ENCODE data around the gene GFPT2.
"Not testable (repeated sequence)": the region's sequence is repeated elsewhere in the genome, so short reads cannot be mapped to it uniquely, and the experiment has no call there.

The GFPT2 gene

GRCh38 chr5:180313677-180314505 lies 39.2 kb downstream of the GFPT2 start:
- H3K27ac ChIP-seq = no peak overlapping the region
- DNase-seq (ENCODE audit: low read depth, low spot score) = no peak

DNA sequence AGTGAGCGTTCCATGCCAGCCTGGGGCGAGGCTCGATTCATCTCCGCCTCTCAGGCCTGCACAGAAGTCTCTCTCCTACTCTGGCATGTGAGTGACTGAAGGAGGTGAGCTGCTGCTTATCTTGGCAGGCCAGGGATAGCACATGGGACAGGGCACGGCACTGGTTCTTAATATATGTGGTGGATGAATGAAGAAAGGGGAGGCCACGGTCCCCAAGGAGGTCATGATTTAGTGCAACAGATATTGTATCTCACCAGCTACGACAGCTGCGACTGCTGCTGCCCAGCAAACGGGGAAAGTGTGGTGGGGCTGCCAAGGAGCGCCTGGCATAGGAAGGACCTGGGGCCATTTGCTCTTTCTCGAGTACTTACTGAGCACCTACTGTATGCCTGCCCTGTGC lies 41.9 kb downstream of the GFPT2 start:
- H3K27ac ChIP-seq = no peak overlapping the region
- DNase-seq (ENCODE audit: low read depth, low spot score) = no peak

- no peak for DNase-seq (ENCODE audit: low read depth, low spot score)
- H3K27ac ChIP-seq = no peak overlapping the region
These were observed 46.3 kb downstream of the GFPT2 start for GRCh38 chr5:180306796-180307195.

- H3K27ac ChIP-seq = no peak overlapping the region
- no peak for DNase-seq (ENCODE audit: low read depth, low spot score)
These were observed 47.7 kb downstream of the GFPT2 start for GRCh38 chr5:180305481-180305880.

GRCh38 chr5:180304431-180305375 lies 48.4 kb downstream of the GFPT2 start:
- DNase-seq (ENCODE audit: low read depth, low spot score) = no peak

GRCh38 chr5:180304016-180304292 lies 49.2 kb downstream of the GFPT2 start:
- DNase-seq (ENCODE audit: low read depth, low spot score) = no peak
- H3K27ac ChIP-seq = no peak overlapping the region

More at GRCh38 chr5:180304431-180305375, 48.4 kb downstream of the GFPT2 start:
- H3K27ac ChIP-seq = no peak overlapping the region

GRCh38 chr5:180303226-180304015 lies 49.7 kb downstream of the GFPT2 start:
- H3K27ac ChIP-seq = no peak overlapping the region
- no peak for DNase-seq (ENCODE audit: low read depth, low spot score)

DNA sequence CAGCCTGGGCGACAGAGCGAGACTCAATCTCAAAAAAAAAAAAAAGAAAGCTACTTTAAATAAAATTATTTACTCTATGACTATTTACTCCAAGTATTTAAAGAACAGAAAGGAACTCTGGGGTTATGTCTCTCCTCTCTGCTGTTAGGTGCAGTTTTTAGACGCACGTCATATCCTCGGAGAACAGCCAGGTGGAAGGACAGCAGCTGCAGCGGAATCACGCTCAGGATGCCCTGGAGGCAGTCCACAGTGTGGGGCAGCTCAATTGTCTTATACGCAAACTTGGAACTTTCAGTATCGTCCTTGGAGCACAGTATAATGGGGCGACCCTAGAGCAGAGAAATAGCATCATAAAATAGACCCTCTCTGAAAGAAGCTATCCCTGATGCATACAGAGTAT lies 50.9 kb downstream of the GFPT2 start:
- DNase-seq (ENCODE audit: low read depth, low spot score) = no peak
- no peak overlapping the region for H3K27ac ChIP-seq

- DNase-seq (ENCODE audit: low read depth, low spot score) = no peak
- H3K27ac ChIP-seq = no peak overlapping the region
These were observed 51.9 kb downstream of the GFPT2 start for GRCh38 chr5:180301253-180301652.

DNA sequence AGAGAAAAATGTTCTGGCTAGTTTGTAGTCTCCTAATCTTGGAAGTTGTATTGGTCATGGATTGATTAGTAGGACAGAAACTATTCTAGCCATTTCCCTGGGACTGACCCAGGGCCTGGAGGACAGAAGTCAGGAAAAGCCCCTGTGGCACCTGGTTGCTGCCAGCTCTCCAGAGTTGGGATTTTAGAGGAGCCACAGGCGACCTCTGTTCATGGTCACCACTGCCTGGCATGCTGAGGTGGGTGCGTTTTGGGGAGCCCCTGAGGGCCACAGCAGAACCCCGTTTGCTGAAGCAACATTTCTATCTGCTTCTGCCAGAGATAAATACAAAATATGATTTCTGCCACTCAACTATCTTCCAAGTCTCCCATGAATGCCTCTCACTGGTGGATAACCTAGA lies 53.6 kb downstream of the GFPT2 start:
- H3K27ac ChIP-seq = no peak overlapping the region
- no peak for DNase-seq (ENCODE audit: low read depth, low spot score)

GRCh38 chr5:180299014-180299413 lies 54.1 kb downstream of the GFPT2 start:
- not testable (repeated sequence) for DNase-seq (ENCODE audit: low read depth, low spot score); H3K27ac ChIP-seq

- H3K27ac ChIP-seq = no peak overlapping the region
- DNase-seq (ENCODE audit: low read depth, low spot score) = no peak
These were observed 55.4 kb downstream of the GFPT2 start for GRCh38 chr5:180297587-180298282.

GRCh38 chr5:180296771-180297170 lies 56.4 kb downstream of the GFPT2 start:
- no peak for DNase-seq (ENCODE audit: low read depth, low spot score)
- H3K27ac ChIP-seq = no peak overlapping the region

DNA sequence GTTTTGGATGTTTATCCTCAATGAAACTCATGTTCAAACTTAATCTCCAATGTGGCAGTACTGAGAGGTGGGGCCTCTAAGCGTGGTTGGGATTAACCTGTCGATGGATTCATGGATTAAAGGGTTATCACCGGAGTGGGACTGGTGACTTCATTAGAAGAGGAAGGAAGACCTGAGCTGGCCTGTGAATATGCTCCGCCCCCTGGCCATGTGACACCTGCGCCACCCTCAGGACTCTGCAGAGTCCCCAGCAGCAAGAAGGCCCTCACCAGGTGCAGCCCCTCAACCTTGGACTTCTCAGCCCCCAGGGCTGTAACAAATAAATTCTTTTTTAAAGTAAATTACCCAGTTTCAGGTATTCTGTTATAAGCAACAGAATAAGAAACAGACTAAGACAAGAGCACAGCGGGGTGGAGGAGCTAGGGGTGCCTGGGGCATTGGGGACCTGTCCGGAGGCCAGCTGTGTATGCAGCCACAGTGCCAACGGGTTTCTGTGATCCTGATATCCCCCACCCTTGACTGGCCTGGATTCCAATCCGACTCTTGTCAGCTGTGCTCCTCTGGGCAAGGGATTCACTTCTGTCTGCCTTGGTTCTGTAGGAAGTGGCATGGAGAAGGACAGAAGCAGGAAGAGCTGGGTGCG lies 58.1 kb downstream of the GFPT2 start:
- DNase-seq (ENCODE audit: low read depth, low spot score) = no peak
- no peak overlapping the region for H3K27ac ChIP-seq

DNA sequence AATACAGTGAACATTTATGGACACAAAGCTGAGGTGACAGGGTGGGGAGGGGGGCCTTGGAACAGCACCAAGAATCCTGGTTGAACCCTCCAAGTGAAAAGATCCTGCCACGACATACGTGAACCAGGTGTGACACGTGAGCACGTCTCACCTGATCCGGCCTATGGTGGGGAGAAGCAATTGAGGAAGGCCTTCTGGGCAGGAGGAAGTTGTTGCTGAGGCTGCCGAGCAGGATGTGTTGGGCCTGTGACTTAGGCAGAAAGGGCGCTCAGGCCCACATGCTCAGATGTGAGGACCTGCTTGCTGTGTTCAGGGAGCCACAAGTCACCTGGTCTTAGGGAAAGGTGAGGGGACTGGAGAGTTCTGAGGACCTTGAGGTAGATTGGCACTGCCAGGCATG lies 58.7 kb downstream of the GFPT2 start:
- H3K27ac ChIP-seq = no peak overlapping the region
- DNase-seq (ENCODE audit: low read depth, low spot score) = no peak

DNA sequence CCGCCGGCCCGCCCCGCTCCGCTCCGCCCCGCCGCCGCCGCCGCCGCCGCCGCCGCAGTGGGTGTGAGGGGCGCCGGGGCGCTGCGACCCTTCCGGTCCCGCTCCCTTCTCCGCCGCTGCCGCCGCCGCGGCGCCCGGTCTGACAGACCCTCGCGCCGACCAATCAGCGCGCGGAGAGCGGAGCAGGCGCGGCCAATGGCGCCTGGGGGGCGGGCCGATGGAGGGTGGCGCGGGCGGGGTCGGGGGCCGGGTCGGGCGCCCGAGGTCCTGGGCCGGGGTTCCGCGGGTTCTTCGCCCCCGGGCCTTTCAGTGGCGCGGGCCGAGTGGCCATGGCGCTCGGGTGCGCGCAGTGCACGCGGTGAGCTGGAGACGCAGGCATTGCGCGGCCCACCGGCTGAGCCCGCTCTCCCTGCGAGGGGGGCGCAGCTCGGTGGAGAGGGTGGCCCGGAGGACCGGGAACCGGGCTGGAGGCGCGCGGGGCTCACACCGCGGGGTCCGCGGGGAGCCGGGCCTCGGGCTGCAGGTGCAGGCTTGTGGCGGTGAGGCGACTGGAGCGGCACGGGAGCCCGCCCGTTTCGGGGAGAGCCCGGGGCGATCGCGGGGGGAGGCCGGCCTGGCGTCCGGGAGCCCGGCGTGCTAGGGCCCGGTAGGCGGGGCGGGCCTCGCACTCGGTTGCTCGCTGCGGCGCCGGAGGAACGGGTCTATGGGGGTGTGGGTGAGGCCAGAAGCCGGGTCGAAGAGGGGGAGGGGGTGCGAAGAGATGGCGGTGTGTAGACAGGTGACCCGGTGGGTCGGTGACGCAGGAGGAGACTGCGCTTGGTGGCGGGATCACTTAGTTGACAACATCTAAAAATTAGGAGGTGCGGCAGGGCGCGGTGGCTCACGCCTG lies 60.9 kb downstream of the GFPT2 start, which contains the start of gene MAPK9:
TSS of gene MAPK9 (minus strand) at position 141 of the 889 bp plus-strand sequence. CDS start 11,522 bp downstream, outside the sequence.
- H3K27ac ChIP-seq = peak within 1 kb of the TSS; percentile 49
- no peak for DNase-seq (ENCODE audit: low read depth, low spot score)

- peak overlapping the region; percentile 49 for H3K27ac ChIP-seq
- no peak for DNase-seq (ENCODE audit: low read depth, low spot score)
These were observed 61.7 kb downstream of the GFPT2 start for GRCh38 chr5:180291234-180291940.

Measured in epithelial cell of prostate (primary cell).